GM21367 (cell line): ENCODE results near the gene SLC12A7.
"Not testable (repeated sequence)": the region's sequence is repeated elsewhere in the genome, so short reads cannot be mapped to it uniquely, and the experiment has no call there.

Source experiments
- ATAC-seq: cut with Tn5 transposase; IDR thresholded peaks from one replicate; pipeline ENCODE4 v1.9.1; 2021; ENCODE audit not compliant: unreplicated experiment

Gene SLC12A7

GRCh38 chr5:1027631-1028441 lies 84.0 kb downstream of the SLC12A7 start:
- no peak for ATAC-seq

DNA sequence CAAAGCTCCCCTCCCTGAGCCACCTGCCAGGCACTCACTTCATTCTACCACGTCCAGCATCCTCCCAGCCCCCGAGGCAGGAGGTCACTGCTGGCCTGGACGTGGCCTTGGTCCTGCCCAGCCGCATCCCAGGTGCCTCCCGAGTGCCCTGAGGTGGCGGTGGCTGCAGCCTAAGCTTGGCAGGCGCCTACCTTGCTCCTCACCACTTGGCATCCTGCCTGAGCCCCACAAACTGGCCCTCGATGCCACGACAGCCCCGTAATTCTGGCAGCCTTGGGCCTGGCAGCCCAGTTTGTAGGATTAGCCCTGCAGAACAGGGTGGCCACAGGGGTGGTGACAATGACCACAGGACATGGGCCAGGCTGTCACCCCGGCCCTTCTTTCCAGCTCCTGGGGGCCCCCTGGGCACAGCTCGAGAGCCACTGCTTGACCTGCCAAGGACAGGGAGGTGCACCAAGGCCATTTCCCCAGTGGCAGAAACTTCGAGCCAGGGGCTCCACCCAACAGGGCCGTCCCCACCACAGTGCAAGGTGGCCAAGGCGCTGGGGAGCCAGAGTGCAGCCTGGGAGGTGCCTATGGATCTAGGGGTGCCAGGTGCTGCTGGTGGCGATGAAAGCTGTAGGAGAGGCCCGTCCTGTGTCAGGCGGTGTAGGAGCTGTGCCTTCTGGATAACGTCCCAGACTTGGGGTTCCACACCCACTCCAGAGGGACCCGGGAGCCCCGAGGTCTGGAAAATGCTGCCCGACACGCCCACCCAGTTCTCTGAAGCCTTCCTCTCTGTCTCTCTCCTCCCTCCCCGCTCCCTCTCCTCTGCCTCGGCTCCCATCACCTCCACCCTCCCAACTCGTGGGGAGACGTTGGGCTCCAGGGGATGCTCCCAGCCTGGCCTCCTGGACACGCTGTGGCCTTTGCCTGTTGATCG lies 84.9 kb downstream of the SLC12A7 start:
- no peak for ATAC-seq

GRCh38 chr5:1021969-1022336 lies 89.9 kb downstream of the SLC12A7 start:
- not testable (repeated sequence) for ATAC-seq

GRCh38 chr5:1021136-1021968 lies 90.5 kb downstream of the SLC12A7 start:
- ATAC-seq = no peak

DNA sequence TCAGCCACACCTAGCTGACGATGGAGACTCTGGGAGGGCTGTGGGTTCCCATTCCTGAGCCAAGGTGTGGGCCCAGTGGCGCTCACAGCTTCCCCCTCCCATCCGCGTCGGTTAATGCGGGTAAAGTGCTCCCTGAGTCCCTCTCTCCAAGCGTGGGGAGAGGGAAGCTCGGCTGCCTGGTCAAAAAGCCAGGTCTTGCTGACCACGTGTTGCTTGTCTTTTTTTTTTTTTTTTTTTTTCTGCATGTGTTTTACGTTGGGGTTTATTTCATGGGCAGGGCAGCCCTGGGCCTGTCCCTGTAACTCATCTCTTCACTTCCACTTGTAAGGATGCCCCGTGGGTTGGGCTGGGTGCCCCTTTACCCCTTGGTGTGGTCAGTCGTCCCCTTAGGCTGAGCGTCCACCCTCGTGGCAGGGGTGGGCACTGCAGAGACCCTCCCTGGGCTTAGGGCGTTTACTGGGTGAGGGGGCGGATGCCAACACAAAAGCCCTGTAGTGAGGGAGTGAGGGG lies 91.4 kb downstream of the SLC12A7 start:
- ATAC-seq = no peak

DNA sequence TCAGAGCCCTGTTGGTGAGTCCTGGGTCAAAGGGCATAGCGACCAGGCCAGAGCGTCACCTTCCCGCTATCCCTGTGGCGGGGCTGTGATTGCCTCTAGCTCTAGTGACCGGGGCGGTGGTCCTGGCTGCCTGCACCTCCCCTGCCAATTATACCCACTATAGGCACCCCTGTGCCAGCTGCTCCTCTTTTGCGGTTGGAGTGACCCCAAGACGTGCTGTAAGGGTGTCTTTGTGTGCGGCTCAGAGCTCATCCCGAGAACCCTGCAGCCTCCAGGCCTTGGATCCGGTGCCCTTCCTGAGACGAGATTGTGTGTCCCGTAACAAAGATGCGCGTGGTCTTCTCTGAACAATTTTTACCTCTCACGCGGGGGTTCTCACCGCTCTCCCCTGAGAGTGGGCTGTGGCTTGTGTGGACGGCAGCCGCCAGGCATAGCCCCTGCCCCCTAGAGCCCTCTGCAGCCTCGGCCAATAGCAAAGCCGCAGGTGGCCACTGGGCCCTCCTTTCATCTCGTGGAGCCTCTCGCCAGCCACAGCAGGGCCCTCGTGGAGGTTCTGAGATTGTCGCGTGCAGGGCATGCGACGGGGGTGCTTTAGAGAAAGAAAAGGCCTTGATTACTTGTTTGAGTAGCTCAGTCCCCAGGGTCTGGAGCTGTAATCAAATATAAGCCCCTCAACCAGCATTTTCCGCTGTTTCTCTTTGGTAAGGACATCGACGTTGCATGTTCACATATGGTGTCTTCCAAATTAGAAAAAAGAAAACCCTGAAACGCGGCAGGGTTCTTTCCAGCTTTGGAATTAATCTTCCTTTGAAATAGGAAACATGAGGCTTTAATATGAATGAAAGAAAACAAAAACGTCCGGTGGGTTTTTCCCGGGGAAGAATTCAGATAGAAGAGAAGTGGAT lies 92.6 kb downstream of the SLC12A7 start:
- ATAC-seq = no peak

GRCh38 chr5:1018596-1018995 lies 93.3 kb downstream of the SLC12A7 start:
- ATAC-seq = no peak

DNA sequence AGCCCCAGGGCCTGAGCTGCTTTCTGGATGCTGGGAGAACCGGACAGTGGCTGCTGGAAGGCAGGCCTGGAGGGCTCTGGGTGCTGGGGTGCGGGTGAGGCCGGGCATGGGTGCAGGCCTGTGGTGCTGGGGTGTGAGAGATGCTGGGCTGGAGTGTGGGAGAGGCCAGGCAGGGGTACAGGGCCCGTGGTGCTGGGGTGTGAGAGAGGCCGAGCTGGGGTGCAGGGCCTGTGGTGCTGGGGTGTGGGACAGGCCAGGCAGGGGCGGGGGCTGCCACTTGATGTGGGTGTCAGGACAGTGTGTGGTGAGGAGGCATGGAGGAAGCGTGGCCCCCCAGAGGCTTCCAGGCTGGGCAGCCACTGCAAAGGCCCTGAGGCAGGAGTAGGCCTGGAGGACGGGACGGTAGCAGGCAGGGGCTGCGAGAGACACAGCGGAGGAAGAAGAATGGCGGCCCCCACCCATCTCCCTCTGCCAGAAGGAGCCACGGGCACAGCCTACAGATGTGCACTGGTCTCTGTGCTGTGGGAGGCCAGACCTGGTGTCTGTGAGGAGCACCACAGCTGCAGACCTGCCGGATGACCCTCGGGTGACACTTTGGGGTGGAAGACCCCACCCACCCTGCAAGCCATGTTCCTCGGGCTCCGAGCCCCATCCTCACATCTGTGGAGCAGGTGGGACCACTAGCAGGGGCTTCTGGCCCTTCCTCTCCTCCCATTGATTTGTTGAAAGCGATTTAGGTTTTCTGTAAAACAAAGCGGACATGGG lies 94.0 kb downstream of the SLC12A7 start:
- ATAC-seq = no peak

- no peak for ATAC-seq
These were observed 94.8 kb downstream of the SLC12A7 start for GRCh38 chr5:1017056-1017455.

DNA sequence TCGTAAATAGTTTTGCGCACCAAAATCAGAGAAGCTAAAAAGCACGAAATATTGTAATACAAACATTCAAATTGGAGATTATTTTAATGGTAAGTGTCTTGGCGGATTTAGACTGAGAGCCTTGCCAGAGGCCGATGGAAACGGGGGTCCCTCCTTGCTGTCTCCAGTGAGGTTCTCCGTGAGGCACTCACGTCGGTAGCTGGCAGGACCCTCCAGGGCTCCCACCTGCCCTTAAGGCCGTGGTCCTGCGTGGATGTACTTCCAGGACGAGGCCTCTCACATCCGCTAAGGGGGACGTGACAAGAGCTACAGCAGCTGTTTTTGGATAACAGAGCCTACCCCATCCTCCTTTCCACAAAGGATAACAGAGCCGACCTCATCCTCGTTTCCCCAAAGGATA lies 95.4 kb downstream of the SLC12A7 start:
- ATAC-seq = no peak

GRCh38 chr5:1016036-1016435 lies 95.8 kb downstream of the SLC12A7 start:
- no peak for ATAC-seq

DNA sequence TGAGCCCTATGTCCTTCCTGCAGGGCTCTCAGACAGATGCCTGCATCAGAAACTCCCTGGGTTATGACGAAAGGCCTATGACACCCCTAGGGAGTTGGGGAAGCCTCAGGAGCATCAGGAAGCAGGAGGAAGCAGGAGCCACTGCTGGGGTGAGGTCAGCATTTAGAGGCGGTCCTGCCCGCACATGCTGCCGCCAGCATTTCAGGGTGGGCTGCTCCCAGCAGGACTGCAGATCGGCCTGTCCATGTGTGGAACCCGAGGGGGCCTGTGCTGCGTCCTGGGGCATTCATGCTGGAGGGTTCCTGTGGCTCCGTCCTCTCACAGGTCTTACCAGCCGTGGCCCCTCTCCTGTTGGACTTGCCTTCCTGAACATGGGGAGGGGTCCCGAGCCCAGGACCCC lies 96.4 kb downstream of the SLC12A7 start:
- no peak for ATAC-seq

DNA sequence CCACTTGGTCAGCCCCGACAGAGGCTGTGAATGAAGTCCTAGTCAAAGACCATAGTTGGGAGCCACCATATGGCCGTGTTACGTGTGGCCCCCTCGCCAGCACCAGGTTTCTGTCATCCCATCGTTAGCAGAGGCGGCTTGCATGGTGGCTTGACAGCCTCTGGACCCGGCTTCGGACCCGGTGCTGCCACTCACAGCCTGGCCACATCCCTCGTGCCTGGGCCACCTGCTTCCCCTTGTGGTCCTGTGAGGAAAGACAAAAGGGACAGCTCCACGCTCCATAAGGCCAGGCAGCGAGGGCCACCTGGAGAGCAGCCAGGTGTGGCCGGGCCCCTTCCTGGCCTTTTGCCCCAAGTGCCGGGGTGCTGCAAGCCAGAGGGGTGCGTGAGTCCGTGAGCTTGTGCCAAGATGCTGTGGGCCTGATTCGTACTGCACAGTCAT lies 97.1 kb downstream of the SLC12A7 start:
- ATAC-seq = no peak

- no peak for ATAC-seq
These were observed 97.5 kb downstream of the SLC12A7 start for GRCh38 chr5:1014346-1014745.

GRCh38 chr5:1013948-1014301 lies 97.9 kb downstream of the SLC12A7 start:
- no peak for ATAC-seq

GRCh38 chr5:1013238-1013947 lies 98.5 kb downstream of the SLC12A7 start:
- ATAC-seq = no peak

DNA sequence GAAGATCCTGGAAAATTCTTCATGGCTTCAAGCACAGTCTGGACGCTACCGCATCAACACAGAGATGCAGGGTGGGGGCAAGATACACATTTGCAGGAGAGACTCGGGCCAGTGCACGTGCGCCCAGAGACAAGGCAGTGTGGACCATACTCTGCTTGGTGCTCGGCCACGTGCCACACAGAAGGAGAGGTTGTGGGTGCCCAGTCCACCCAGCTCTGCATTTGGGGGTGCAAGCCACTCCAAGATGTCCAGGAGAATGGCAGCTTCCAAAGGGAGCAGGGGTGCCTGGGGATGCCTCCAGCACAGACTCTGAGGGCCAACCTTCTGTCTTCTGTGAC lies 99.0 kb downstream of the SLC12A7 start:
- no peak for ATAC-seq

DNA sequence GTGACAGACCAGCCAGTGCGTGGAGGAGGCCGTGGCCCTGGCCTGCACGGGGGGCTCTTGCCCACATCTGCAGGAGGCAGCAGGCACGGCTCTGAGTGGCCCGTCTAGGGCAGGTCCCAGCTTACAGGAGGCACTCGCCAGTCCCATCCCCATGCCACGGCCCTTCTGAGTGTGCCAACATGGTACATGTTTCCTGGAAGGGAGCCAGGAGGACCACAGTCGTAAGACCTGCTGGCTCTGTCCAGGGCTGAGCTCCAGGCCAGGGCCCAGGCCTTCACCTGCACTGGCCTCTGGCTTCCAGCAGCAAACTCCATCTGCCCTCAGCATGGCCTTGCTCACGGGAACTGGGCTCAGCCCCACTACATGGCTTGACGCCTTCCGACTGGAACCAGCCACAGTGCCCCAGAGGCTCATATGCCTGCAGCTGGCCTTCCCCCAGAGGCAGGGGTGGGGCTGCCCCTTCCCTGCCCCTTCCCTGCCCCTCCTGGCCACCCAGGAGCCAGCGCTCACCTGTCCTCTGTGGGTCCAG lies 99.5 kb downstream of the SLC12A7 start:
- ATAC-seq = no peak
